ENCODE data around the gene UNC5A.

The UNC5A gene

DNA sequence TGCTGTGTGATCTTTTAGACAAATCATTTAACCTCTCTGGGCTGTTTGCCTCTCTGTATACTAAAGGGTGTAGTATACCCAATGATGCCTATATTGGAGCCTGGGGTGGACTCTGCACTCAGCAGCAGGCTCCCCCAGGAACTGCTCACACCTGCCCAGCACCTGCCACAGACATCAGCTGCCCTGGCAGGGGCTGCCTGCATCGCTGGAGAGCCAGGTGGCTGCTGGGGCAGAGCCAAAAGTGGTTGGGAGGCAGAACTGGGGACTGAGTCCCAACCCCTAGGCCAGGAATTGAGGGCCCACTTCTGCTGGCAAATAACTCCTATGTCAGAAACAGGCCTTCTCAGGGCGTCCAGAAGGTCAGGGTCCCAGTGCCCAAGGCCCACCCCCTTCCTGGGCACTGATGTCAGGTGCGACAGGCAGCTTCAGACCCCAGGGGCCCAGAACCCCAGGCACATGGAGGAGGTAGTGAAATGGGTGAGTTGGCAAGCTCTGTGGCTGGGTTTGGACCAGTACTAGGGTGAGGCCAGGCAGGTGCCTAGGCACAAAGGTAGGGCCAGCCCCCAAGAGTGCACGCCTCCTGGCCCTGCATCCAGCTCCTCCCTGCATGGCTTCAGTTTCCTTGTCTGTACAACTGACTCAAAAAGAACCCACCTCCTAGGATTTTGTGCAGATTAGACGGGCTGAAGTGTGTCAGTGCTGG lies 5.8 kb downstream of the UNC5A start:
- TF ChIP-seq, protein P1, sequence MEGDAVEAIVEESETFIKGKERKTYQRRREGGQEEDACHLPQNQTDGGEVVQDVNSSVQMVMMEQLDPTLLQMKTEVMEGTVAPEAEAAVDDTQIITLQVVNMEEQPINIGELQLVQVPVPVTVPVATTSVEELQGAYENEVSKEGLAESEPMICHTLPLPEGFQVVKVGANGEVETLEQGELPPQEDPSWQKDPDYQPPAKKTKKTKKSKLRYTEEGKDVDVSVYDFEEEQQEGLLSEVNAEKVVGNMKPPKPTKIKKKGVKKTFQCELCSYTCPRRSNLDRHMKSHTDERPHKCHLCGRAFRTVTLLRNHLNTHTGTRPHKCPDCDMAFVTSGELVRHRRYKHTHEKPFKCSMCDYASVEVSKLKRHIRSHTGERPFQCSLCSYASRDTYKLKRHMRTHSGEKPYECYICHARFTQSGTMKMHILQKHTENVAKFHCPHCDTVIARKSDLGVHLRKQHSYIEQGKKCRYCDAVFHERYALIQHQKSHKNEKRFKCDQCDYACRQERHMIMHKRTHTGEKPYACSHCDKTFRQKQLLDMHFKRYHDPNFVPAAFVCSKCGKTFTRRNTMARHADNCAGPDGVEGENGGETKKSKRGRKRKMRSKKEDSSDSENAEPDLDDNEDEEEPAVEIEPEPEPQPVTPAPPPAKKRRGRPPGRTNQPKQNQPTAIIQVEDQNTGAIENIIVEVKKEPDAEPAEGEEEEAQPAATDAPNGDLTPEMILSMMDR (IDR thresholded peaks at IDR 0.05; ENCODE audit: insufficient read depth, low read depth, low read length, missing control alignments): no peak

DNA sequence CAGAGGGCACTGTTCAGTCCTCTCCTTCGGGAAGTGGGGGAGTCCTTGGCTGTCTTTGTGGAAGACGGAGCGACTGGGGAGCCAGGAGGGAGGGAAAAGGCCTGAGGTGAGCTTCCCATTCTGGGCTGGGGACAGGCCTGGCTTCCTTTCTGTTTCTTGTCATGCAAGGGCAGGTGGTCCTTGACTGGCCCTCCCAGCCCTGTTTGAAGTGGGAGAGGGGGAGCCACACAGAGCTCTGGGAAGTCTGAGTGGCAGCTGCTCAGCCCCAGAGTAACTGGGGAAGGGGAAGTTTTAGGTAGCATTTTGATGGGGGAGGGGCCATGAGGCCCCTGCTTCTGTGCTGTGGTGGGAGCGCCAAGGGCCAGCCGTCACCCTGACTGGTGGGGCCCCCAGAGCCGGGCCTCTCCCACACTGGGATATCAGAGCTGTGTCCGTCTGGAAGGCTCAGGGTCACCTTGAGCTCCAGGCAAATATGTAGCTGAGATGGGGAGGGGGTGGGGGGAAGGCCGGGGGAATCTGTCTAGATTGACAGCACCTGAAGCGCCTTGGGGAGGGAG lies 6.5 kb downstream of the UNC5A start:
- TF ChIP-seq, protein P1 (IDR thresholded peaks at IDR 0.05; ENCODE audit: insufficient read depth, low read depth, low read length, missing control alignments): no peak
- H3K4me3 ChIP-seq (ENCODE audit: low read length): no peak overlapping the region
- no peak for DNase-seq (ENCODE audit: low read depth)

More for the DNA sequence above, 5.8 kb downstream of the UNC5A start:
- no peak overlapping the region for H3K4me3 ChIP-seq (ENCODE audit: low read length)
- DNase-seq (ENCODE audit: low read depth): no peak

DNA sequence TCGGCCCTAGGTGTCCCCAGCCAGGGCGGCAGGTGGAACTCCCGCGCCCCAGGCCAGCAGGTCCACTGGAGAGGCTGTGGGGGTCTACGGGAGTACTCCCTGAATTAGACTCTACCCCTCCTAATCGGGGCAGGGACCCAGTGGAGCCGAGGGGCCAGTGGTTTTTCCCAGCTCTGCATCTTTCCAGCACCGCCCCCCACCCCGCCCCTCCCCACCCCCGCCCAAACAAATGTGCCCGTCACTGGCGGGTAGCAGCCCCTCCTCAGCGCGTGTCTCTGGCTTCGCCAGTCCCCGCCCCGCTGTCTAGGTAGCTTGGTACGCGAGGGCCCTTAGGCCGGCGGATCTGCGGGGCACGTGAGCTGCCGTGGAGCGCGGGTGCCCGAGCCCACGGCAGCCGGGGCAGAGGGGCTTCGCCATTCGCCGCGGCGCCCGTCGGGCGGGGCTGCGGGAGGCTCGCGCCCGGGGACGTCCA lies 7.0 kb downstream of the UNC5A start:
- no peak for DNase-seq (ENCODE audit: low read depth)
- H3K4me3 ChIP-seq (ENCODE audit: low read length): no peak overlapping the region
- TF ChIP-seq, protein P1 (IDR thresholded peaks at IDR 0.05; ENCODE audit: insufficient read depth, low read depth, low read length, missing control alignments): no peak

DNA sequence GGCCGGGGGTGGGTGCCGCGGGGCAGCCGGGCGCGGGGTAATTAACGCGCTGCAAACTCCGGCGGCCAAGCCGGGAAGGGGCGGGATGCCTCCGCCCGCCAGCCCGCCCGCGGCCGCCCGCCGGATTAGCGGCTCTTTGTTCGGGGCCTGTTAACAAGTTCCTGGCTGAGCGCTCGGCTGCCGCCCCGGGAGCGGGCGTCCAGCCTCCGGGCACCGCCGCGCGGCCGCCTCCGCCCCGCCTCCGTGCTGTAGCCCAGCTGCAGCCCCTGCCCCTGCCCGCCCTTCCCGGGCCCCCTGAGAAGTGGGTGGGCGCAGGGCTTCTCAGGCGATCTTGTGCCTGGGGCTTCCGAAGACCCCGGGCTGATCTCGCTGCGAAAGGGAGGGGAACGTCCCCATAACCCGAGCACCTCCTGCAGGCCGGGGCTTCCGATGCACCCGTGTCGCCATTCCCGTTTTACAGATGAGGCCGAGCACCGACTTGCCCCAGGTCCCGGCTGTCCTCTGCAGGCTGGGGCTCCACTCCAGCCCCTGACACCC lies 7.5 kb downstream of the UNC5A start:
- no peak overlapping the region for H3K4me3 ChIP-seq (ENCODE audit: low read length)
- DNase-seq (ENCODE audit: low read depth): peak; percentile 22
- TF ChIP-seq, protein P1 (IDR thresholded peaks at IDR 0.05; ENCODE audit: insufficient read depth, low read depth, low read length, missing control alignments): peak; percentile 31

DNA sequence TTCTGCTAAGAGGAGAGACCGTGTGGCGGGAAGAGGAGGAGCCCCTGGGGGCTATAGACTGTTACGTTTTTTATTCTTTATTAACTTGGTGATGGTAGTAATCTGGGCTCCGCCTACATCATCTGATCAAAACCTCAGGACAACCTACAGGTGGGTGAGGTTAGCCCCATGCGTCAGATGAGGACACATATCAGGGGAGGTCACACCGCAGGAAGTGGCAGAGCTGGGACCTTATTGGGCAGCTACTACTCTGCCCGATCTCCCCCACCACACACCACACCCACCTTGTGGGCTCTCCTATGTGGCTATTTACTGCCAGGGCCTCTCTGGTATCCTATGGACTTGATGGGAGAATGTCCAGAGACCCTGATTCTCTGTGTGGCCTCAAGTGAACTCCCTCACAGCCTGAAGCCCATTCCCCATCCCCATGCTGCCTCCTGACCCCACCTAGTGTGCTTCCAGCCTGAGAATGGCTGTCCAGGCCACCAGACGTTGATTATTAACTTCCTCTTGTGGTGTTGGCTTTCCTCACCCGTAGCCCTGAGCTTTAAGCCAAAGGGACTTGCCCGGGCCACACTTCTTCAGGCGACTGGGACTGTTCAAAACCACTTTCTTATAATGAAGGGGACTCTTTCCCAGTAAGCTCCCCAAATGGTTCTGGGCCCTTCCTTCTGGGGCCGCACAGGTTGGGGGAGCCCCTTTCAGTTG lies 8.2 kb downstream of the UNC5A start:
- DNase-seq (ENCODE audit: low read depth): no peak
- TF ChIP-seq, protein P1 (IDR thresholded peaks at IDR 0.05; ENCODE audit: insufficient read depth, low read depth, low read length, missing control alignments): no peak
- no peak overlapping the region for H3K4me3 ChIP-seq (ENCODE audit: low read length)

DNA sequence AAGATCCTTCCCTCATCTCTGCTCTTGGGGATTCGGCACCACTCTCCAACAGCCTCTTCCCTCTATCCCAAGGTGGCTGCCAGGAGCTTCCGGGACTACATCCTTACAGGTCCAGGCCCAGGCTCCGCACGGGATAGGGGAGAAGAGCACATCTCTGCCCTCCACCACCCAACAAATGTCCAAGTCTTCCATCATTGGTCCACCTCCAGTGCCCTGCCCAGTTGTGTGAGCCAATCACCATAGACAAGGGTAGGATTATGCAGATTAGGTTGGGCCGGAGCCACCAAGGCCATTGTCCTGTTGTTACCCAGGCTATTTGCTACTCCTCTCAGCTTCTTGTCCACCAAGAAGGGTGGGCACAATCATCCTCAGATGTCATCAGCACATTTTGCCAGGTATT lies 9.1 kb downstream of the UNC5A start:
- no peak for DNase-seq (ENCODE audit: low read depth)
- TF ChIP-seq, protein P1 (IDR thresholded peaks at IDR 0.05; ENCODE audit: insufficient read depth, low read depth, low read length, missing control alignments): no peak
- H3K4me3 ChIP-seq (ENCODE audit: low read length): no peak overlapping the region
